GM12872 (cell line): ENCODE measurements around the gene CACUL1.

Experiments used
- CTCF ChIP-seq: IDR thresholded peaks from 3 replicates; pipeline ENCODE4 v1.5.1; 2011; ENCODE audit warnings: low read depth, mild to moderate bottlenecking, low read length, moderate library complexity; ENCODE audit not compliant: insufficient read depth

The CACUL1 gene

GRCh38 chr10:118792526-118792925 lies 37.8 kb upstream of the CACUL1 start:
- no peak for TF ChIP-seq CTCF

GRCh38 chr10:118790058-118790457 lies 35.3 kb upstream of the CACUL1 start:
- no peak for TF ChIP-seq CTCF

- TF ChIP-seq CTCF, result no peak
These were observed 30.8 kb upstream of the CACUL1 start for GRCh38 chr10:118785551-118785950.

- no peak for TF ChIP-seq CTCF
These were observed 29.2 kb upstream of the CACUL1 start for GRCh38 chr10:118783776-118784545.

- no peak for TF ChIP-seq CTCF
These were observed 26.8 kb upstream of the CACUL1 start for GRCh38 chr10:118781541-118781940.

GRCh38 chr10:118778727-118779126 lies 24.0 kb upstream of the CACUL1 start:
- TF ChIP-seq CTCF, result no peak

GRCh38 chr10:118776960-118777359 lies 22.2 kb upstream of the CACUL1 start:
- TF ChIP-seq CTCF, result no peak
